Measurements from ENCODE around the gene L3MBTL4.

The L3MBTL4 gene

DNA sequence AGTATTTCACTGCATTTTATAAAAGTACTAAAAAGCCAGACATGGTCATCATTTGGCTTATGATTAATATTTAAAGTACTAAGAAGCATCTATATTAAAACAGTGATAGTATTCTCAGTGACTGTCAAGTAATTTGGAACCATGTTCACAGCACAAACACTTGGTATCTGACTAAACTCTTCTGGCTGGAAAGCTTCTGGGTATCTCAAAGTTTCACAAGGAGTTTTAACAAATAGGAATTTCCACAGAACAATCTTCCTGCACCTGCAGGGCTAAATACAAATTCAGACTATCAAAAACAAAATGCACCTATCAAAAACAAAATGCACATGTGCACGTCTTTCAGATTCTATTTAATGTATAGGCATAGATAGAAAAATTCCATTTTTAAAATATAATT, 158.8 kb downstream of the L3MBTL4 start:
- no peak for DNase-seq (ENCODE audit: low read depth in 1 of 2, low spot score in 1 of 2)

DNA sequence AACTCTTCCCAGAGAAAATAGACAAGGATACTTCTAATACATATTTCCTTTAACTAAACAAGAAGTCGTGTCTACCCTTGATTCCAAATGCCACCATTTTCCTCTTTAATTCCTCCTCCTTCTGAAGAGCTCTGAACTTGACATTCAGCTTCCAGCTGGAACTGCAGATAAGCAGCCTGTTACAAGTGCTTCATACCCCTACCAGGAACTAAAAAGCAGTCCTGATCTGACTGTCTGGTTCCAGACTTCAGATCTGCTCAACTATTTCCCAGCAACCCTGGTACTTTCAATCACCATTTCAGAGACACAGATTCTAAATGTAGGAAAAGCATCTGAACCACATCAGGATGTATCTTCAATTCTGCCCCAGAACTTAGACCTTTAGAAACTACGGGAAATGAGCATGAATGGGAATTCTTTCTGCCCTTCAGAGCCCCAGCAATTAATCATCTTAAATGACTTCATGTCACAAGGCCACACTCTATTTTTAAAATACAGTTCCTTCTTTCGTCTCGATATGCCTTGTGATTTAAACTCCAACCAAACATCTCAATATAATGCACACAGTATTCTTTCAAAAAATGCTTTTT, 159.5 kb downstream of the L3MBTL4 start:
- no peak for DNase-seq (ENCODE audit: low read depth in 1 of 2, low spot score in 1 of 2)

DNA sequence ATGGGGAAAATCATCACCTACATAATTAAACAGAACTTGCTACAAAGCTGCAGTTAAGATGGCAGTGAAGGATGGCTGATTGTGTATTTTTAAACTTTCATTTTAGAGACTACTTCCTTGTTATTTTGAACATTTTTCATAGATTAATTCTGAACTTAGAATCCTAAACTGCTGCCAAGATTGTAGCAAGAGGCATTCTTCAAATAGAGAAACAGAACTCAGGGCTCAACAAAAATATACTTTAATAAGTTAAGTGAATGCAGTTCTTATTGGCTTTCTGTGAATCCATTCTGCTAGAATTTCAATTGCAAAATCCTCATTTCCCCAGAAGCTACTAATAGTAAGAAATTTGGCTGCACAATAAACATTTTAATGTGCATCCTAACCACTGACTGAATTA, 160.3 kb downstream of the L3MBTL4 start:
- DNase-seq (ENCODE audit: low read depth in 1 of 2, low spot score in 1 of 2) = no peak

DNA sequence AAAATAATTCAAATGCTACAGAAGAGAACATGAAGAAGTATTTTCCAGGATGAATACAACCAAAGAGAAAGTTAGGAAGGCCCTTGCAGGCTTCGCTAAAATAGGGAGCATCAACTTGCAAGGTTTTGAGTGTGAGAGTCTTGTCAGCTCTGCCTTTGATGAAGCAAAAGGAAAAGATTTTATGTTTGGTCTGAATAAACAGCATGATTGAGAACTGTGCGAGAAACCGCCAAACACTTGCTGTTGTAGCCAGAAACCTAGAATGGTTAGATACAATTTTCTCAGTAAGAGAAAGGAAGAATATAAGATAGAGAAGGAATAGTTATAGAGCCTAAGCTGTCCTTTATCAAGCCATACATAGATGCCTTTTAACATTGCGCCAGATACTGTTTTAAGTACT, 163.6 kb downstream of the L3MBTL4 start:
- no peak for DNase-seq (ENCODE audit: low read depth in 1 of 2, low spot score in 1 of 2)

DNA sequence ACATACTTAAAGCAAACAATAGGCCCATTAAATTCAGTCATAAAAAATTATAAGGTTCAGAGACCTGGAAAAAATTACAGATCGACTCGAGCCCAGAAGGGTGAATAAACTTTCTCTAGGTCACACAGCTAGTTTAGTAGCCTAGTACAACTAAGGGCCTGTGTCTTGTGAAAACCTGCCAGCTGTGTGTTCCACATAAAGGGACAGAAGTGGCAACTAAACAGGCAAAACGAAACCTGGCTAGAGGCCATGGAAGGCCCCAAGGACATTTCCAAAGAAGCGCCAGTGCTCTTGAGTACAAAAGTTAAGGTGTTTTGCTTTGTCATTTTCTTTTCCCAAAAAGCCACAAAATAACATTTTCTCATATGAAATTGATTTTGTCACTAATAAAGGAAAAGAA, 164.9 kb downstream of the L3MBTL4 start:
- no peak for DNase-seq (ENCODE audit: low read depth in 1 of 2, low spot score in 1 of 2)

DNA sequence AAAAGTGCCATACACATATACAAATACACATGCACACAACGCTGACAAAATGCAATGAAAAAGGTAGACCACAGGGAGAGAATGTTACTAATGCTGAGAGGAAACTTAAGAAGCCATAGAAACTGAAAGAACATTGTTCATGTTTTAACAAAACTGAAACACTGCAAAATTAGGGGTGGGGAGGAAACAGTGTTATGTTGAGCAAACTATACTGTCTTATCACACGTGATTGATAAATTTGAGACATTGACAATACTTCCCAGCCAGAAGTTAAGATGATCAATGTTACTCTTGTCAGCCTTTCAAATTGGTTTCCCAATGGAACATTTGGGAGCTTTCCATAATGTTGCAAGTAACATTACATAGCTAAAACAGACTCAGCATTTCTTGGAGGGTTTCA, 165.5 kb downstream of the L3MBTL4 start:
- no peak for DNase-seq (ENCODE audit: low read depth in 1 of 2, low spot score in 1 of 2)

DNA sequence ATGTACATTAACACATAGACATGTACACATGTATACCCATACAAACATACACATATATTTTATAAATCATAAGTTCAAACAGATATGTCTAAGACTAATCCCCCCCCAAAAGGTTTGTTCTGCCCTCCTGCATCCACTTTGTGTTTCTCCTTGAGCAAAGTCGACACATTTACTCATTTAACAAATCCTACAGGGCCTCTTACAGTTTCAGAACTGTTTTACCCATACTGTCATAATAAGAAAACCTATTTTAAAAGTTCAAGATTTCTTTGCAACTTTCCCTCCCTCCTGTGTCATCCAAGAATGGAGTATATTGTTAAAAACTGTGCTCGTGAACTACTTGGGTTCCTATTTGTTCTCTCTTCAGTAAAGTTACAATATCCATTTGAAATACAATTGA, 166.7 kb downstream of the L3MBTL4 start:
- no peak for DNase-seq (ENCODE audit: low read depth in 1 of 2, low spot score in 1 of 2)

DNA sequence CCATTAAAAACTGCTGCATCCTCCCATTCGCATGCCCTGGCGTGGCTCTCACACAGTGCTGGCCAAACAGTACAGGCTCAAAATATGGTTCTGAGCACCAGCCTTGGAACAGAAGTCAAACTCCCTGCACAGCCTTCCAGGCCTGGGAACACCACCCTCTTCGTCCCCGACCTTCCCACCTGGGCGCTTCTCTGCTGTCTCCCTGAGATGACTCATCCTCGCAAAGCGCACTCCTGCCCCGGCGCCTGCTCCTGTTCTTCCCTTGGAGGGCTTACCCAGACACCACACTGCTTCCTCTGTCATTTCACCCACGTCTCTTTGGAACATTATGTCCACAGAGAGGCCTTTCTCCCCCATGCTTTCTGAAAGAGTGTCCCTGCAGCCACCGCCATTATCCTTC, 172.7 kb downstream of the L3MBTL4 start:
- DNase-seq (ENCODE audit: low read depth in 1 of 2, low spot score in 1 of 2) = no peak

DNA sequence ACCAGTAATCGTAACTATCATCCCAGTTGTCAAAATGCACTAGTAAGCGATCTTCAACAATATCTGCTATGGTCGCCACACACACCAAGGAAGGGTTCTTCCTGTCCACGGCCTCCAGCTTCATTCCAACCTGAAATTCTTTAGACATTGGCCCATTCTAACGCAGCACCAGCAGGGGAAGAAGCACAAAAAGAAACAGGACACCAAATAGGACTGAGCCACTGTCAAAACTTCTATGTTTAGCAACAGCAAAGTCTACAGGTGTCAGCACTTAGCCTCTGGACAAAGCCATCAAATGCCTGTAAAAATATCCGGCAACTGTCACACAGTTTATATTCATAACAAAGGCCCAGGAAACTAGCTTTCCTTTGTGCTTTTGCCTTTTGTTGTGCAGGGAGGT, 175.0 kb downstream of the L3MBTL4 start:
- DNase-seq (ENCODE audit: low read depth in 1 of 2, low spot score in 1 of 2) = no peak

DNA sequence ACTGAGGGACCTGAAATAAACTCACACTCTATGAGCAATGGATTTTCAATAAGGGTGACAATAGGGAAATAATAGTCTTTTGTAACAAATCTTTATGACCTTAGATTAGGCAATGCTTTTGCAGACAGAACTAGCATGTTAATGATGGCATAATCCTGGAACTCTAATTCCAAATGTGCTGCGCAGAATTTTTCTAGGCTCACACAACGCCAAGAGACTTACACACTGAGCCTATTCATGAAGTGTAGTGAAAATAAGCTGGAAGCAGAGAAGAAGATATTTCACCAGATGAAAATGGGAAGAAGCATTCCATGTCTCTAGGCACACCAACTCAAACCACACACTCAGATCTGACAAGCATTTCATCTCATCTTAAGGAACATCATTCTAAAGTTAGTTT, 178.5 kb downstream of the L3MBTL4 start:
- no peak for DNase-seq (ENCODE audit: low read depth in 1 of 2, low spot score in 1 of 2)

DNA sequence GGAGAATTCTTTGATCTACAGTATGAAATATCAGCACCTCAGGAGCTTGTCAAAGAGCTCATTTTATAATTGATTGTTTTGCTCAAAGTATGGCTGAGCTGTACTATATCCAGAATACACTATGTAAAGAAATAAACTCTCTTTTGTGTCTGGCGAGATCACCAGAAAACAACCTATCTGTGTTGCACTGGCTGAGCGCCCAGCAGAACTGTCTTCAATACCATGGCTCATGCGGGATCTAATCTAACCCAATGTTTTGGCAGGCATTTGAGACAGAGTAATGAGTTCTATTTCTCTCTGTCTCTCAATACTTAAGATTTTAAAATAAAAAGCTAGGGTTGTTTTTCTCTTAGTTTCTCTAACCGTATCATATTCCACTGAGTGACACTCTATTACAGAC, 192.4 kb downstream of the L3MBTL4 start:
- no peak for DNase-seq (ENCODE audit: low read depth in 1 of 2, low spot score in 1 of 2)

DNA sequence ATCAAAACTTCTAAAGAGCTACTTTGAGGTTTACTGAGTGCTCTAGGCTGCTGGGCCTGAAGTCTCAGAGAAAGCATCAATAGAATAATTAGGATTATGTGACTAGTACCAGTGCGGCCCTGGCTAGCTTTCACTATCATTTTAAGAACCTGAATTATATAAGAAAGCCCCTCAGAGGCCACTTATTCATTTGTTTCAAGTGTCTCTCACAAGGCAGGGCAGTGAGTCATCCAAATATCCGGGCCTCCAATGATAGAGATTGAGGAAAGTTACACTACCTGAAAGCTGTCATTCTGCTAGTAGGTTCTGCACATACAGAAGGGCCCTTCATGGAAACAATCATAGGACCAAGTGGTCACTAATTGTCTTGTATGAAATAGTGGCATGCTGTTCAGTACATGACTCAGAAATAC, 193.1 kb downstream of the L3MBTL4 start:
- DNase-seq (ENCODE audit: low read depth in 1 of 2, low spot score in 1 of 2) = no peak

DNA sequence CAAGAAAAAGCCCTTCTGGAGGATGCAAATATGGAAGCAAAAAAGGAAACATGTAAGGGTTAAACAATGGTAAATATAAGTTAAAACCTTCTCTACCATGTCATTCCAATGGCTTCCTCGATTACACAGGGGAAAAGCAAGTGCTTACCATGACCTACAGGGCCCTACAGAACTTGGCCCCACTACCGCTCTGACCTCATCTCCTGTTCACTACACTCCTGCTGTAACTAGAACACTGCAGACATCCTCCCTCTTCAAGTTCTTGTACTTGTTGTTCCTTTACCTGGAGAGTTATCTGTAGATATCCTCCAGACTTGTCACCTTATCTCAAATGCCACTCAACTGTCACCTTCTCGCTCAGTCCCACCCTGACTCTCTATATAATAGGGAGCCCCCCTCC, 194.6 kb downstream of the L3MBTL4 start:
- DNase-seq (ENCODE audit: low read depth in 1 of 2, low spot score in 1 of 2) = no peak

DNA sequence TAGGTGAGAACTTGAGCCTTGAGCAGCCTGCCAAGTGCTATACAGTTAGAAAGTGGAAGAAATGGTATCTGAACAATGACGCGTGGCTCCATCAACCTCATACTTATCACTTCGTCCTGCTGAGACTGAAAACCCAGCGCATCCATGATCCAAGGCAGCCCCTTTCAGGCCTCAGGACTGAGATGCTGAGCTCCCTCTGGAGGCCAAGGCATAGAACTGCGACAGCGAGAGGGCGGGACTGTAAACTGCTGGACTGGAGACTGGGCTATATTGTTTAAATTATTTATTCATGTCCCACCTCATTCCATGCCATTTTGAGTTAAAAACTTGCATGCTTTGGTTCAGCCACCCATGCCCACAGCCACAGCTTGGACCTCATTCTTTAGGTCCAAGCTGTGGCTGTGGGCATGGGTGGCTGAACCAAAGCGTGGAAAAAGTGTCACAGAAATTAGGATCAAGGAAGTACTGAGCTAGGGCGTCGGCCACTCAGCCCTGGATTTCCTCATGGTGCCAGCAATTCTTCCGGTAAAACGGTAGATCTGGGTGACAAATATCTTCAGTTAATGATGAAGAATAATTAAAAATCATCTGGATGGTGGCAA, 195.5 kb downstream of the L3MBTL4 start:
- no peak for DNase-seq (ENCODE audit: low read depth in 1 of 2, low spot score in 1 of 2)

DNA sequence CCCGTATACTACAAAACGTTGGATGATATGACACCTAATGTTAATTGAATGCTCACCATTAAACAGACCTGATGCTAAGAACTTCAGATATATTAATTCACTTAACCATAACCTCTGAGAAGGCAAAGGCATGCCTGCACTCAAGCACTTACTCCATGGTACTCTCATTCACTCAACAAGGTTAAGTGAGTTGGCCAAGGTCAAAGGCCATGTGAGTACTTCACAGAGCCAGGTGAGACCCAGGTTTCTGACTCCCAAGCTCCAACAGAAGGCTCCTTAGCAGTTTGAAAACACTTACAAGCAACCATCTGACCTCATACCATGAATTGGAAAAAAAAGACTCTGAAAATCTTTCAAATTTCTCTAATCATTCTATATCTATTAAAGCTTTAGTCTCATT, 198.8 kb downstream of the L3MBTL4 start:
- no peak for DNase-seq (ENCODE audit: low read depth in 1 of 2, low spot score in 1 of 2)

DNA sequence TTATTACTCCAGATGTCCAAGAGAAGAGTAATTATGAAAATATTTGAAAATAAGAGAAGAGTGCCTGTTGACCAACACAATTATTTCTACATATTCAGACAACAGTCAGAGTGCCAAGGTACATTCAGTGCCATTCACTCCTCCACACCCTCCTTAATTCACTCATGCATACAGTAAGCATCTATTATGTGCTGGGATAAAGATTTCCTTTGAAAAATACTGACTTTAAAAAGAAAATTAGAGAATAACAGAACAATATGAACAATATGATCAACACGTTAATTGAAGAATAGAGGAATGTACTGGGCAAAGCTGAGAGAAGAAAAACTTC, 203.6 kb downstream of the L3MBTL4 start:
- DNase-seq (ENCODE audit: low read depth in 1 of 2, low spot score in 1 of 2) = no peak

DNA sequence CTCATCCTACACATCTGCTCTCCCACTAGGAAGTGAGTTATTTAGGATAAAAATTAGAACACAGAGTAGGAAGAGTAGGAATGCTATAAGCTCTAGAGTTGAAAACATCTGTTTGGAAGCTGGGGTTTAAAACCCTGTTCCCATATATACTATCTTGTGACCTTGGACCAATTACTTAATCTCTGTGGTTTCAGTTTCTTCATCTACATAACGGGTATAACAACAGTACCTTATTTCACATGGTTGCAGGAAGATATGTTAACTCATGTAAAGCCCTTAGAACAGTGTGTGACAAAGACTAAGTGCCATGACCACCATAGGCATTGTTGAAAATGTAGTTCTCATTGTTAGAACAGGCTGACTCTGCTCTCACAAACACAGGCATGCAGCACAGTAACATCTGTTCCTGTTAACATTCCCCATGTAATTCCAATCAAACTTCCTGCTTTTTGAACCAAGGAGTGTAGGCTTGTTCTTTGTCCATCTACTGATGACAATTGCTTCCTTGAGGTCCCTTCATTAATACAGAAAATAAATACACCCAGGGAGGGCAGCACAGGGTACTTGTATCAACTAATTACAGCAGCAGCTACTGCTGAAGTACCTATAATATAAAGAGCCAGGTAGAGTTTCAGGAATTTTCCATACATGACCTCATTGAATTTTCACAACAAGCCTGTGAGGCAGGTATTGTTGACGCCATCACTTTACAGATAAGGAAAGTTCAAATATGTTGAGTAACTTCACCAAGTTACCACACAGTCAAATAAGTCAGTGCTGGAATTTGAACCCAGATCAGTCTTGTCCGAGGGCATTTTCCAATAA, 204.2 kb downstream of the L3MBTL4 start:
- DNase-seq (ENCODE audit: low read depth in 1 of 2, low spot score in 1 of 2) = no peak

DNA sequence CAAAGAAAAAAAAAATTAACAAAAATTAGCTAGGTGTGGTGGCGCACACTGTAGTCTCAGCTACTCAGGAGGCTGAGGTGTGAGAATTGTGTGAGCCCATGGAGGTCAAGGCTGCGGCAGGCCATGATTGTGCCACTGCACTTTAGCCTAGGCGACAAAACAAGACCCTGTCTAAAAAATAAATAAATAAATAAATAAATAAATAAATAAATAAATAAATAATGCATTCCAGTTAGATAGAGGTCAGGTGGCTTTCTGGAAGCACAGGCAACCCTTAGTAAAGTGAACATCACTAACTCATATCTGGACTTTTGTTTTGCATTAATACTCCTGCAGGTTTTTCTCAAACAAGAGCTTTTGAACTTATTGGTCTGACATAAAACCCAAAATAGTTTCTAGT, 206.8 kb downstream of the L3MBTL4 start:
- DNase-seq (ENCODE audit: low read depth in 1 of 2, low spot score in 1 of 2) = no peak

DNA sequence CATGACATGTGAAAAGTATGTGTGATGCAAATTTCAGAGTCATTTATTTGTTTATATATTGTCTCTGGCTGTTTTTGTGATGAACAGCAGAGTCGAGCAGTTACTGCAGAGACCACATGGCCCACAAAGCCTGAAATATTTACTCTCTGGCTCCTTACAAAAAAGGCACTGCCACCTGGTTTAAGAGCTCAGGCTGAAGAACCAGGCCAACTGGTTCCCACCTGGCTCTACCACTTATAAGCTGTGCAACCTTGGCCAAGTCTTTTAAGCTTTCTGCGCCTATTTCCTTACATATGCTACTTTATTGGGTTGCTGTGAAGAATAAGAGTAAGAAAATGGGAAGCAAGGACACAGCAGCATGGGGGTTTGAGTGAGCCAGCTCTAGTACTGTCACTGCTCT, 207.6 kb downstream of the L3MBTL4 start:
- no peak for DNase-seq (ENCODE audit: low read depth in 1 of 2, low spot score in 1 of 2)

DNA sequence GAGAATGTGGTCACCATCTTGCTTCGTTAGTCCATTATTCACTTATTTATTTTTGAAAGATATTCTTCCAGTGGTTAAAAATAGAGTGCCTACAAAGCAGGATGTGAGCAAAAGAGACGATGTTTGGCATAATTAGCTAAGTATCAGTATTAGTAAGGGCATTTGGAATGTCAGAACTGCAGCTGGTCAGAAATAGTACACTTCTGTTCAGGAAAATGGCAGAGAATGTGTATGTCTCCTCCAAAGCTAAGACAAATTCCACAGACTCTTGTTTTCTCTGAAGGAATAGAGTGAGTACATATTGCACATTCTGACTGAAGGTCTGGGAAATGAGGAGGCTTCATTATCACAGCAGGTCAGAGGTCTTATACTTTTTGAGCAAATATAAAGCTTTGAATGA, 209.0 kb downstream of the L3MBTL4 start:
- DNase-seq (ENCODE audit: low read depth in 1 of 2, low spot score in 1 of 2) = no peak

DNA sequence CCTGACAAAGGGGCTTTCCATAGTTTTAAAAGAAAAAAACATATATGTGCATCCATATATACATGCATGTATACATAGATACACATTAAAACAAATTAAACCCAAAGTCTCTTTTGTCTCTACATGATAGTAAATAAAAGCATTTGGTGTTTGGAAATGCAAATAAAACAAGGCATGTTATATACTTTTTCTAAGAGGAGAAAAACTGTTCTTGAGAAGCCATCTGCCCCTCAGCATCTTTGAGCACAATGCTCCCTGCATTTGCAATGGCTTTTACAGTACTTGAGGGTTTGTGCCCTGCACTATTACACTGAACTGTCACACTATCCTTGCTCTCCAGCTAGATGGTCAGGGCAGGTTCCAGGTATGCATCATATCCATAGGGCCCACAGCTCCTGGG, 210.2 kb downstream of the L3MBTL4 start:
- no peak for DNase-seq (ENCODE audit: low read depth in 1 of 2, low spot score in 1 of 2)

DNA sequence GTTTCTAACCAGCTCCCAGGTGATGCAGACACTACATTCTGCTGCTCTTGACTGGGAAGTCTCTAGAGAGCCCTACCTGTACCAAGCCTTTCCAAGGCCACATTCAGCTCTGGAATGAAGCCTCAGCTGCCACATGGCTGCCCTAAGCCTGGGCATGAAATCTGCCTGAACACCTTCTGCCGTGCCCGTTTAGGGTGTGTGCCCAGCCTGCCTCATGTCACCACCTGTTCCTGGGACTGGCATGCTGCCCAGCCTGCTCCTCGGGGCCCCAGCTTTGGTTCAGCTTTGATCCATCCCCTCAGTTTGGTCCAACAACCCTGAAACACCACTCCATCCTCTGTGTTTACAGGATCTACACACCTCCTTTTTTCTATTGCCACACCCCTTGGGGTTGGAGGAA, 210.9 kb downstream of the L3MBTL4 start:
- no peak for DNase-seq (ENCODE audit: low read depth in 1 of 2, low spot score in 1 of 2)

DNA sequence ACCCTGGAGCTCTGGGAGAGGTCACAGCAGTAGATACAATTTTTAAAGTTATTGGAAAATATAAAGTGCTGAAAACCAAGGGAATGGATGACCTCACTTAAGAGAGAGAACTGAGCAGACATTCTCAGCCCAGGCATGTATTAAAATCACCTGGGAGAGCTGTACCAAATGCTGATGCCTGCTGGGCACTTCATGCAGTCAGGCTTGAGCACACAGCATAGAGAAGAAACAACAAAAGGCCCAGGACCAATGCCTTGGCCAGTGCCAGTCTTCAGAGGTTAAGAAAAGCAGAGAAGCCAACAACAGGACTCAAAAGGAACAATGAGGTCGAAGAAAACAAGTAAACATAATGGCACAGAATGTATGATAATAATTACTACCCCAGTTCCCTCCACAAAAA, 211.8 kb downstream of the L3MBTL4 start:
- DNase-seq (ENCODE audit: low read depth in 1 of 2, low spot score in 1 of 2) = no peak
